Fibroblast of lung (primary cell): Measurements from ENCODE around the gene EDA. TPM values are rescaled to one million over a fixed set of nuclear protein-coding genes. Genes with fewer than 3 reads are reported as not detected.

Experiments
- DNase-seq, 2 donors: peaks; one replicate each; pipeline versions ENCODE4 v3.0.0 to v3.0.0-alpha.2; 2010; ENCODE audit warnings: low read depth in 2 of 2
- H2AFZ ChIP-seq: 2 replicates; pipeline ENCODE4 v1.5.1; 2012; ENCODE audit warnings: low read length, control low read depth, inconsistent platforms
- H3K27ac ChIP-seq: 2 replicates; pipeline ENCODE4 v1.5.1; 2011; ENCODE audit warnings: low read length, control low read depth; ENCODE audit not compliant: insufficient read depth
- H3K27me3 ChIP-seq: 2 replicates; pipeline ENCODE4 v1.5.1; 2011; ENCODE audit warnings: mild to moderate bottlenecking, low read length; ENCODE audit not compliant: control insufficient read depth, insufficient read depth
- H3K36me3 ChIP-seq: 2 replicates; pipeline ENCODE4 v1.5.1; 2011; ENCODE audit warnings: low read length; ENCODE audit not compliant: control insufficient read depth, insufficient read depth
- H3K4me1 ChIP-seq: 2 replicates; pipeline ENCODE4 v1.5.1; 2011; ENCODE audit warnings: low read length; ENCODE audit not compliant: control insufficient read depth, insufficient read depth; ENCODE audit errors: extremely low read depth
- H3K4me2 ChIP-seq: 2 replicates; pipeline ENCODE4 v1.5.1; 2011; ENCODE audit warnings: low read length, control low read depth; ENCODE audit not compliant: insufficient read depth; ENCODE audit errors: extremely low read depth
- H3K4me3 ChIP-seq, 4 experiments: fragments of 200-600 bp in 1 of 4; sonication (generic) in 1 of 4; replicated peaks in 1 of 4; 2 replicates each; pipeline ENCODE4 v1.5.1; 2011 to 2016; ENCODE audit warnings: low read length in 4 of 4, low read depth in 3 of 4, mild to moderate bottlenecking in 3 of 4, control low read depth in 2 of 4, inconsistent platforms in 1 of 4, mixed read lengths in 1 of 4; ENCODE audit not compliant: insufficient read depth in 1 of 4; ENCODE audit errors: control extremely low read depth in 1 of 4
- H3K79me2 ChIP-seq: 2 replicates; pipeline ENCODE4 v1.5.1; 2012; ENCODE audit warnings: mild to moderate bottlenecking, low read length, inconsistent platforms; ENCODE audit not compliant: control insufficient read depth, insufficient read depth
- H3K9ac ChIP-seq: 2 replicates; pipeline ENCODE4 v1.5.1; 2011; ENCODE audit warnings: mild to moderate bottlenecking, low read length, control low read depth; ENCODE audit not compliant: insufficient read depth
- H3K9me3 ChIP-seq: 2 replicates; pipeline ENCODE4 v1.5.1; 2012; ENCODE audit warnings: low read depth, low read length; ENCODE audit not compliant: control insufficient read depth, insufficient read depth
- H4K20me1 ChIP-seq: 2 replicates; pipeline ENCODE4 v1.5.1; 2011; ENCODE audit warnings: low read length; ENCODE audit not compliant: control insufficient read depth, insufficient read depth; ENCODE audit errors: extremely low read depth
- CTCF ChIP-seq, 2 donors: IDR thresholded peaks in 1 of 2; conservative IDR thresholded peaks in 1 of 2; 1 replicate in 1 of 2; 2 replicates in 1 of 2; pipeline ENCODE4 v1.5.1; 2011 to 2012; ENCODE audit warnings: low read length in 2 of 2, control low read depth in 1 of 2, inconsistent platforms in 1 of 2, low read depth in 1 of 2, mild to moderate bottlenecking in 1 of 2
- EZH2 ChIP-seq: IDR thresholded peaks from 2 replicates; pipeline ENCODE4 v1.5.1; 2012; ENCODE audit warnings: low read length, control low read depth, mild to moderate bottlenecking; ENCODE audit errors: missing control alignments
- polyA plus RNA-seq, 2 donors: library from polyadenylated mRNA; depleted of rRNA in 1 of 2; stranded (reverse) in 1 of 2; unstranded in 1 of 2; fragments of >200 nt; gene quantifications; 2 replicates each; pipeline ENCODE4 v1.2.1, GENCODE V29; 2011 to 2012; ENCODE audit warnings: missing spikeins in 1 of 2
- total RNA-seq: library from RNA; depleted of rRNA; stranded (reverse); fragments of >200 nt; gene quantifications from 2 replicates; pipeline ENCODE4 v1.2.1, GENCODE V29; 2014

EDA gene
- total and polyA plus RNA-seq, 2 donors (not counting 1 experiment from before 2014, with no cell fraction given) = 0.17 to 0.20 TPM

- Histone ChIP-seq H3K4me3 (no peak overlapping the region), H3K4me2 (no peak overlapping the region), H3K27ac (no peak overlapping the region), H2AFZ (no peak overlapping the region), H3K9ac (no peak overlapping the region), H3K27me3 (no peaks in the 10 kb centered on the region), H3K79me2 (no peaks in the 10 kb centered on the region), H3K9me3 (no peaks in the 10 kb centered on the region), H3K36me3 (no peaks in the 10 kb centered on the region), H3K4me1 (no peaks in the 10 kb centered on the region), H4K20me1 (no peaks in the 10 kb centered on the region)
- no peak for TF ChIP-seq EZH2
- no peak for TF ChIP-seq CTCF (conservative IDR thresholded peaks at IDR 0.05 in 1 of 2, IDR thresholded peaks at IDR 0.05 in 1 of 2; ENCODE audit: low read depth in 1 of 2, low read length in 2 of 2)
- no peak for DNase-seq
These were observed 426.8 kb downstream of the EDA start for GRCh38 chrX:70042399-70043371.

- Histone ChIP-seq H3K79me2 (no peaks in the 10 kb centered on the region), H3K27ac (no peak overlapping the region), H3K9me3 (no peaks in the 10 kb centered on the region), H3K4me2 (no peak overlapping the region), H3K4me1 (no peaks in the 10 kb centered on the region), H4K20me1 (no peaks in the 10 kb centered on the region), H3K27me3 (no peaks in the 10 kb centered on the region), H2AFZ (no peak overlapping the region), H3K9ac (no peak overlapping the region), H3K4me3 (no peak overlapping the region), H3K36me3 (no peaks in the 10 kb centered on the region)
- no peak for TF ChIP-seq EZH2
- no peak for TF ChIP-seq CTCF (conservative IDR thresholded peaks at IDR 0.05 in 1 of 2, IDR thresholded peaks at IDR 0.05 in 1 of 2; ENCODE audit: low read depth in 1 of 2, low read length in 2 of 2)
- no peak for DNase-seq
These were observed 427.8 kb downstream of the EDA start for GRCh38 chrX:70043685-70044084.

GRCh38 chrX:70044541-70045245 lies 428.8 kb downstream of the EDA start:
- H3K4me3 ChIP-seq = no peak overlapping the region
- H3K4me1 ChIP-seq = no peaks in the 10 kb centered on the region
- TF ChIP-seq CTCF (conservative IDR thresholded peaks at IDR 0.05 in 1 of 2, IDR thresholded peaks at IDR 0.05 in 1 of 2; ENCODE audit: low read depth in 1 of 2, low read length in 2 of 2) = no peak
- TF ChIP-seq EZH2 = no peak
- H3K9me3 ChIP-seq = no peaks in the 10 kb centered on the region
- no peaks in the 10 kb centered on the region for H3K79me2 ChIP-seq
- no peak overlapping the region for H2AFZ ChIP-seq
- no peak overlapping the region for H3K4me2 ChIP-seq
- H3K27me3 ChIP-seq = no peaks in the 10 kb centered on the region
- peak in 1 of 2 donors; percentile 18 for DNase-seq
- H3K36me3 ChIP-seq = no peaks in the 10 kb centered on the region
- no peaks in the 10 kb centered on the region for H4K20me1 ChIP-seq
- H3K9ac ChIP-seq = no peak overlapping the region
- H3K27ac ChIP-seq = no peak overlapping the region
